ENCODE measurements around the gene FOXN1.

DNA sequence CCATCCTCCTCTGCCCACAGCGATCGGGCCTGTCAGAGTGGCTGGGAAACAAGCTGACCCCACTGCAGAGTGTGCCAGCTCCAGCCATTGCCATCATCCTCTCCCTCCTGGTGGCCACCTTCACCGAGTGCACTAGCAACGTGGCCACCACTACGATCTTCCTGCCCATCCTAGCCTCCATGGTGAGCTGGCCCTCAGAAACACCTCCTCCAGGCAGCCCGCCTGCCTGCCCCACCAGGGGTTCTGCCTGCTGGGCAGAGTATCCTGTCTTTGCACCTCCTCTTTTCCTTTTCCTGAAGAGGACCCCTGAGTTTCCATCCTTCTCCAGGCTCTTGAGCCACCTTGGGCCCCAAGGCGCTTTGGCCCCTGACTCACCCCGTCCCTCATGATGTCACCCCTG is 10.5 kb upstream of the FOXN1 start:
- TF ChIP-seq, protein P1, sequence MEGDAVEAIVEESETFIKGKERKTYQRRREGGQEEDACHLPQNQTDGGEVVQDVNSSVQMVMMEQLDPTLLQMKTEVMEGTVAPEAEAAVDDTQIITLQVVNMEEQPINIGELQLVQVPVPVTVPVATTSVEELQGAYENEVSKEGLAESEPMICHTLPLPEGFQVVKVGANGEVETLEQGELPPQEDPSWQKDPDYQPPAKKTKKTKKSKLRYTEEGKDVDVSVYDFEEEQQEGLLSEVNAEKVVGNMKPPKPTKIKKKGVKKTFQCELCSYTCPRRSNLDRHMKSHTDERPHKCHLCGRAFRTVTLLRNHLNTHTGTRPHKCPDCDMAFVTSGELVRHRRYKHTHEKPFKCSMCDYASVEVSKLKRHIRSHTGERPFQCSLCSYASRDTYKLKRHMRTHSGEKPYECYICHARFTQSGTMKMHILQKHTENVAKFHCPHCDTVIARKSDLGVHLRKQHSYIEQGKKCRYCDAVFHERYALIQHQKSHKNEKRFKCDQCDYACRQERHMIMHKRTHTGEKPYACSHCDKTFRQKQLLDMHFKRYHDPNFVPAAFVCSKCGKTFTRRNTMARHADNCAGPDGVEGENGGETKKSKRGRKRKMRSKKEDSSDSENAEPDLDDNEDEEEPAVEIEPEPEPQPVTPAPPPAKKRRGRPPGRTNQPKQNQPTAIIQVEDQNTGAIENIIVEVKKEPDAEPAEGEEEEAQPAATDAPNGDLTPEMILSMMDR (IDR thresholded peaks at IDR 0.05; ENCODE audit: low read depth, low read length, missing input control) = no peak
- TF ChIP-seq, protein P2, sequence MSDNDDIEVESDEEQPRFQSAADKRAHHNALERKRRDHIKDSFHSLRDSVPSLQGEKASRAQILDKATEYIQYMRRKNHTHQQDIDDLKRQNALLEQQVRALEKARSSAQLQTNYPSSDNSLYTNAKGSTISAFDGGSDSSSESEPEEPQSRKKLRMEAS (IDR thresholded peaks at IDR 0.05) = no peak
- no peak for TF ChIP-seq RAD21 (IDR thresholded peaks at IDR 0.05)
- TF ChIP-seq YY1 (IDR thresholded peaks at IDR 0.05) = no peak
- TF ChIP-seq, protein P3, sequence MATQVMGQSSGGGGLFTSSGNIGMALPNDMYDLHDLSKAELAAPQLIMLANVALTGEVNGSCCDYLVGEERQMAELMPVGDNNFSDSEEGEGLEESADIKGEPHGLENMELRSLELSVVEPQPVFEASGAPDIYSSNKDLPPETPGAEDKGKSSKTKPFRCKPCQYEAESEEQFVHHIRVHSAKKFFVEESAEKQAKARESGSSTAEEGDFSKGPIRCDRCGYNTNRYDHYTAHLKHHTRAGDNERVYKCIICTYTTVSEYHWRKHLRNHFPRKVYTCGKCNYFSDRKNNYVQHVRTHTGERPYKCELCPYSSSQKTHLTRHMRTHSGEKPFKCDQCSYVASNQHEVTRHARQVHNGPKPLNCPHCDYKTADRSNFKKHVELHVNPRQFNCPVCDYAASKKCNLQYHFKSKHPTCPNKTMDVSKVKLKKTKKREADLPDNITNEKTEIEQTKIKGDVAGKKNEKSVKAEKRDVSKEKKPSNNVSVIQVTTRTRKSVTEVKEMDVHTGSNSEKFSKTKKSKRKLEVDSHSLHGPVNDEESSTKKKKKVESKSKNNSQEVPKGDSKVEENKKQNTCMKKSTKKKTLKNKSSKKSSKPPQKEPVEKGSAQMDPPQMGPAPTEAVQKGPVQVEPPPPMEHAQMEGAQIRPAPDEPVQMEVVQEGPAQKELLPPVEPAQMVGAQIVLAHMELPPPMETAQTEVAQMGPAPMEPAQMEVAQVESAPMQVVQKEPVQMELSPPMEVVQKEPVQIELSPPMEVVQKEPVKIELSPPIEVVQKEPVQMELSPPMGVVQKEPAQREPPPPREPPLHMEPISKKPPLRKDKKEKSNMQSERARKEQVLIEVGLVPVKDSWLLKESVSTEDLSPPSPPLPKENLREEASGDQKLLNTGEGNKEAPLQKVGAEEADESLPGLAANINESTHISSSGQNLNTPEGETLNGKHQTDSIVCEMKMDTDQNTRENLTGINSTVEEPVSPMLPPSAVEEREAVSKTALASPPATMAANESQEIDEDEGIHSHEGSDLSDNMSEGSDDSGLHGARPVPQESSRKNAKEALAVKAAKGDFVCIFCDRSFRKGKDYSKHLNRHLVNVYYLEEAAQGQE (IDR thresholded peaks at IDR 0.05) = no peak
- no peak for TF ChIP-seq TAF1 (conservative IDR thresholded peaks at IDR 0.05)
- no peak for TF ChIP-seq RXRA (IDR thresholded peaks at IDR 0.05)
- TF ChIP-seq, protein P4, sequence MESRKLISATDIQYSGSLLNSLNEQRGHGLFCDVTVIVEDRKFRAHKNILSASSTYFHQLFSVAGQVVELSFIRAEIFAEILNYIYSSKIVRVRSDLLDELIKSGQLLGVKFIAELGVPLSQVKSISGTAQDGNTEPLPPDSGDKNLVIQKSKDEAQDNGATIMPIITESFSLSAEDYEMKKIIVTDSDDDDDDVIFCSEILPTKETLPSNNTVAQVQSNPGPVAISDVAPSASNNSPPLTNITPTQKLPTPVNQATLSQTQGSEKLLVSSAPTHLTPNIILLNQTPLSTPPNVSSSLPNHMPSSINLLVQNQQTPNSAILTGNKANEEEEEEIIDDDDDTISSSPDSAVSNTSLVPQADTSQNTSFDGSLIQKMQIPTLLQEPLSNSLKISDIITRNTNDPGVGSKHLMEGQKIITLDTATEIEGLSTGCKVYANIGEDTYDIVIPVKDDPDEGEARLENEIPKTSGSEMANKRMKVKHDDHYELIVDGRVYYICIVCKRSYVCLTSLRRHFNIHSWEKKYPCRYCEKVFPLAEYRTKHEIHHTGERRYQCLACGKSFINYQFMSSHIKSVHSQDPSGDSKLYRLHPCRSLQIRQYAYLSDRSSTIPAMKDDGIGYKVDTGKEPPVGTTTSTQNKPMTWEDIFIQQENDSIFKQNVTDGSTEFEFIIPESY (IDR thresholded peaks at IDR 0.05) = no peak
- TF ChIP-seq HNF4A (conservative IDR thresholded peaks at IDR 0.05) = no peak
- no peak for TF ChIP-seq JUND (IDR thresholded peaks at IDR 0.05)
- no peak for TF ChIP-seq NR2F2 (IDR thresholded peaks at IDR 0.05)
